Measurements from ENCODE around the gene NLRC5. TPM values are rescaled to one million over a fixed set of nuclear protein-coding genes. Genes with fewer than 3 reads are reported as not detected.
"Not testable (repeated sequence)": the region's sequence is repeated elsewhere in the genome, so short reads cannot be mapped to it uniquely, and the experiment has no call there.

NLRC5 gene
- total RNA-seq, 2 donors from 2014 or later = 8.3 to 23.4 TPM

GRCh38 chr16:56986361-56986760 is 3.0 kb upstream of the NLRC5 start:
- DNase-seq (no peak), ATAC-seq (no peak)
- intact Hi-C loops (cut with DNase I) = no loop called here
- Histone ChIP-seq H3K4me1 (peaks cover 41% of the 10 kb centered on the region), H3K9me3 (no peaks in the 10 kb centered on the region), H3K4me3 (no peak overlapping the region), H3K27ac (no peak overlapping the region), H3K27me3 (no peaks in the 10 kb centered on the region), H3K36me3 (replicated peaks in 1 of 2; ENCODE audit: insufficient read depth in 1 of 2, low read depth in 2 of 2) (no peaks in the 10 kb centered on the region)
- 17 to 33% methylated on average over 1 of the region's 1 CpG for WGBS, 2 donors
- TF ChIP-seq CTCF (IDR thresholded peaks at IDR 0.05) (no peak), POLR2A (IDR thresholded peaks at IDR 0.05) (no peak)

GRCh38 chr16:56986908-56987307 is 2.4 kb upstream of the NLRC5 start:
- H3K27ac ChIP-seq; intact Hi-C loops (cut with DNase I); ATAC-seq; H3K27me3 ChIP-seq; H3K9me3 ChIP-seq; H3K36me3 ChIP-seq (replicated peaks in 1 of 2; ENCODE audit: insufficient read depth in 1 of 2, low read depth in 2 of 2); H3K4me3 ChIP-seq; DNase-seq: not testable (repeated sequence)
- H3K4me1 ChIP-seq = peaks cover 41% of the 10 kb centered on the region
- WGBS, 2 donors = 86 to 91% methylated on average over 4 of the region's 4 CpGs

- Histone ChIP-seq H3K36me3 (replicated peaks in 1 of 2; ENCODE audit: insufficient read depth in 1 of 2, low read depth in 2 of 2) (no peaks in the 10 kb centered on the region), H3K27me3 (no peaks in the 10 kb centered on the region), H3K4me3 (no peak overlapping the region), H3K27ac (no peak overlapping the region), H3K9me3 (no peaks in the 10 kb centered on the region), H3K4me1 (peaks cover 41% of the 10 kb centered on the region)
- DNase-seq (no peak), ATAC-seq (no peak)
- WGBS, 2 donors = 100% methylated on average over 2 of the region's 2 CpGs
- intact Hi-C loops (cut with DNase I) = no loop called here
- TF ChIP-seq CTCF (IDR thresholded peaks at IDR 0.05) = no peak
- no peak for TF ChIP-seq POLR2A (IDR thresholded peaks at IDR 0.05)
Observed at GRCh38 chr16:56987692-56988091, 1.7 kb upstream of the NLRC5 start.

GRCh38 chr16:56988161-56988947 is 1.0 kb upstream of the NLRC5 start:
- Histone ChIP-seq H3K9me3 (no peaks in the 10 kb centered on the region), H3K4me3 (no peak overlapping the region), H3K4me1 (peaks cover 39% of the 10 kb centered on the region), H3K27ac (peak overlapping the region in 2 of 4 donors; percentile 66 to 77), H3K27me3 (no peaks in the 10 kb centered on the region), H3K36me3 (replicated peaks in 1 of 2; ENCODE audit: insufficient read depth in 1 of 2, low read depth in 2 of 2) (no peaks in the 10 kb centered on the region)
- ATAC-seq = no peak
- intact Hi-C loops (cut with DNase I) = no loop called here
- 80 to 88% methylated on average over 3 to 6 of the region's 6 CpGs for WGBS, 2 donors
- no peak for TF ChIP-seq POLR2A (IDR thresholded peaks at IDR 0.05)
- TF ChIP-seq CTCF (IDR thresholded peaks at IDR 0.05) = no peak
- no peak for DNase-seq

GRCh38 chr16:56989988-56990387 is 631 bp downstream of the NLRC5 start:
- ATAC-seq = no peak
- Histone ChIP-seq H3K27ac (peak overlapping the region; percentile 50 to 77 (median 69)), H3K4me1 (peaks cover 26% of the 10 kb centered on the region), H3K4me3 (peak overlapping the region; percentile 73 to 80), H3K36me3 (replicated peaks in 1 of 2; ENCODE audit: insufficient read depth in 1 of 2, low read depth in 2 of 2) (no peaks in the 10 kb centered on the region), H3K9me3 (no peaks in the 10 kb centered on the region), H3K27me3 (no peaks in the 10 kb centered on the region)
- TF ChIP-seq POLR2A (IDR thresholded peaks at IDR 0.05) (no peak), CTCF (IDR thresholded peaks at IDR 0.05) (no peak)
- DNase-seq = no peak
- WGBS, 2 donors = 10 to 13% methylated on average over 7 of the region's 7 CpGs
- intact Hi-C loops (cut with DNase I) = no loop called here

Measured in body of pancreas (tissue), 4 donors.